NCI-H345 treated with DMSO at 0.1 percent for 48 hours (cell line): ENCODE measurements around the gene TTLL10.
"Not testable (repeated sequence)": the region's sequence is repeated elsewhere in the genome, so short reads cannot be mapped to it uniquely, and the experiment has no call there.

Source experiments
- DNase-seq: peaks from one replicate; lab custom pipeline; 2025; ENCODE audit not compliant: unreplicated experiment; lab: John Stamatoyannopoulos, UW

Gene TTLL10

DNA sequence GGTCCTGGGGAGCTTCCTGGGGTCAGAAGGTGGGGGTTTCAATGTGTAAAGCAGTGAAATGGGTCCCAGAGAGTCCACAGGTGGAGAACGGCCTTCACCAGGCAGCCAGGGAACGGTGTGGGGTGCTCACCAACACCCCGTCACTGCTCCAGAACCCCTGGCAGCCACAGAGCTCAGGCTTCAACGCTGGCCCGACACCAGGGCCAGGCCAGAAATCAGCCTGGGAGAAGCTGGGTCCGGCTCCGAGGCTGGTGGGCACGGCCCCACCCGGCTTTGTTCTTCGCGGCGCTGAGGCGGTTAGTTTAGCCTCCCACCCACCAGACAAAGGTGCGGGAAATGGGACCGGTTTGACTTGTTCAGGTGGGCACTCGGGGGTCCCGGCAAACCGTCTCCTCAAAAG is 33.0 kb upstream of the TTLL10 start:
- no peak for DNase-seq

DNA sequence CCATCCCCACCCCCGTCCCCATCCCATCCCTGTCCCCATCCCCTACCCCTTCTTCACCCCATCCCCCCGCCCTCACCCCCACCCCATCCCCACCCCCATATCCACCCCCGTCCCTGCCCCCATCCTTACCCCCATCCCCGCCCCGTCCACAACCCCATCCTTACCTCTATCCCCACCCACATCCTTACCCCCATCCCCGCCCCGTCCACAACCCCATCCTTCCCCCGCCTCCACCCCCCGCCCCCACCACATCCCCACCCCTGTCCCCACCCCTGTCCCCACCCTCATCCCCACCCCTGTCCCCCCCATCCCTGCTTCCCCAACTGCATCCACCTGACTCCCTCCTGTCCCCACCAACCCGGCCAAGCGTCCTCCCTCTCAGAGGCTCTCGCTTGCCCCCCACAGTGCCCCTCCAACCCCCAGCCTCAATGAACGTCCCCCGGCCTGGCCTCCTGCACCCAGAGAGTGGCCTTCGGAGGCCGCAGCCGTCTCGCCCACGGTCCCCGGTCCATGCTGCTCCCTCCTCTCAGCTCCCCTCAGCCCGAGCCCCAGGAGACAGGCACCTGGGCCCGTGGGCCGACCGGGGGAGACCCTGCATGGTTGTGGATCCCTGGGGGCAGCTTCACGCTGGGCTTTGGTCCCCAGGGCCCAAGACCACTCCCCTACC is 32.3 kb upstream of the TTLL10 start:
- DNase-seq, result no peak

DNA sequence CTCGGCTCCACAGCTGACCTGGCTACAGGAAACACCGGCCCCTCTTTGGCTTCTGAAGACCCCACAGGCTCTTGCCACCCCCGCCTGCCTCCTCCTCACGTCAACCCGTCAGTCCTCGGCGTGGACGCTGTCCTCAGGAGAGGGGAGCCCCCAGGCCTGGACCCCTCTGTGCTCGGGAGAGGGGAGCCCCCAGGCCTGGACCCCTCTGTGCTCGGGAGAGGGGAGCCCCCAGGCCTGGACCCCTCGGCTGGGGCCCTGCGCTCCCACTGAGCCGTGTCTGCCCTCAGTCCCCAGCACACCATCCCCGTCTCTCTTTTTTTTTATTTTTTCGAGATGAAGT is 31.8 kb upstream of the TTLL10 start:
- no peak for DNase-seq

DNA sequence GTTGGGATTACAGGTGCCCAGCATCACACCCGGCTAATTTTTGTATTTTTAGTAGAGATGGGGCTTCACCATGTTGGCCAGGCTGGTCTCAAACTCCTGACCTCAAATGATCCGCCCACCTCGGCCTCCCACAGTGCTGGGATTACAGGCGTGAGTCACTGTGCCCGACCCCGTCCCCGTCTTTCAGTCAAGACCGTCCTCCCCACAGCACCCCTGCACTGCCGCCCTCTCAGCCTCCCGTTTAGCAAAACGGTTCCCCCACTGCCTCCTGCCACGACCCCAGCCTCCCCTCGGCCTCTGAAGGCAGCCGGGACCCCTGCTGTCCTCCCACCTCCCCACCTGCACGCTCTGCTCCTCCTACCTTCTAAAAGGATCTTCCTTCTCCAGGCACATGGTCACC is 31.3 kb upstream of the TTLL10 start:
- DNase-seq, result not testable (repeated sequence)

DNA sequence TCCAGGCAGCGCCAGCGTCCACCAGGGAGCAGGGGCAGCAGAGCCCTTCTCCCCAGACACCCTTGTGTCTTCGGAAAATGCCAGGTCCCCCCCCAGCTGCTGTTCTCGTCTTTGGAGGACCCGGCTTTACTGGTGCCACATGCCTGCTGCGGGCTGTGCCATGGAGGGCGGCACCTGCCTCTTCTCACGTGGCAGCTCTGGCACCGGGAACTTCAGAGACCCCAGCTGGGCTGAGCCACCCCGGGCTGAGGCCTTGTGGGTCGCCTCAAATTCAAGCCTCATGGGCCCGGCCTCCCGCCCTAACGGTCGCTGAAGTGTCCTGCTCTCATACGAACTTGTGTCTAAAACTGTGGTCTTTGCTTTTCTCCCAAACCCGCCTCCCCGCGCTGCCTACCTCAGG is 30.8 kb upstream of the TTLL10 start:
- DNase-seq, result no peak

DNA sequence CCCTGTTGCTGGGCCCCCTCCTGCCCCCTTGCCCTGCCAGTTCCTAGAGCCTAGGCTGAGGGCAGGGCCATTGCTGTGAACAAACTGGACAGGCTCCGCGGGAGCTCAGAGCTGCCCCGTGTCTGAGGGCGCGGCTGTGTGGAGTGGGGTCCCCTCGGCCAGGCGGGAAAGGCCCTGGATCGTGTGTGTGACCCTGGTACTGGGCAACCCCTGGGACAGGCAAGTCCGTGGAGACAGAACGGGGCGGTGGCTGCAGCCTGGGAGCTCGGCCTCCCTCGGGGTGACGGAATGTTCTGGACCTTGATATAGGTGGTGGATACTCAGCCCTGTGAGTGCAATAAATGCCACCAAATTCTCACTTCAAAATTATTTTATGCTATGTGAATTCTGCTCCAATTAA is 30.0 kb upstream of the TTLL10 start:
- DNase-seq, result no peak

DNA sequence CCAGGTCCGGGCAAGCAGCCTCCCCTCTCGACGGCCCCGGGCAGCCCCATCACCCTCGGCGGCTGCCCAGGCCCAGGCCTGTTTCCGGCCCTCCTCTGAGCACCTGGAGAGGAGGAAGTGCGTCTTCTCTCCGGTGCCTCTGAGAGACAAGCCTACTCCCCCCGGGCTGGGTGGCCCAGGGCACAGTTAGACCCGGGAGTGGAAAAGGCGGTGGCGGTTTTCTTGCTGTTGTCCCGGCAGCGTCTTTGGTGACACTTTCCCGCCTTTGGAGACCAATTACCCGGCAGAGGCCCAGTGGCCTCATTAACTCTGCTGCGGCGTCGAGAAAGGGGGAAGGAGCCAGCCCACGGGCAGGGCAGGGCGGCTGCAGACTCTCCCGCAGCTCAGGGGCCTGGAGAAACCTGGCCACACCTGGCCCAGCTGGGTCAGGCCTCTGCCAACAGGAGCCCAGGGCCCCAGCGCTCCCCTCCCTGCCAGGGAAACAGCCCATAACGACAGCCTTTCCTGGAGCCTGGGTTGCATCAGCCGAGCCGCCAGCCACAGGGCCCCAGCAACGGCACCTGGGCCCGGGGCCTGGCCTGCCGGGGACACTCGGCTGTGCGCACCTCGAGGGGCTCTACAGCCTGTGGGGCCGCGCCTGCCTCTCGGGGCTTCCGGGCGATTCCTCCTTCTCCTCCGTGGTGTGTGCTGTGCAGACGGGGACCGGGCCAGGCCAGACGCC is 29.4 kb upstream of the TTLL10 start:
- DNase-seq, result no peak

DNA sequence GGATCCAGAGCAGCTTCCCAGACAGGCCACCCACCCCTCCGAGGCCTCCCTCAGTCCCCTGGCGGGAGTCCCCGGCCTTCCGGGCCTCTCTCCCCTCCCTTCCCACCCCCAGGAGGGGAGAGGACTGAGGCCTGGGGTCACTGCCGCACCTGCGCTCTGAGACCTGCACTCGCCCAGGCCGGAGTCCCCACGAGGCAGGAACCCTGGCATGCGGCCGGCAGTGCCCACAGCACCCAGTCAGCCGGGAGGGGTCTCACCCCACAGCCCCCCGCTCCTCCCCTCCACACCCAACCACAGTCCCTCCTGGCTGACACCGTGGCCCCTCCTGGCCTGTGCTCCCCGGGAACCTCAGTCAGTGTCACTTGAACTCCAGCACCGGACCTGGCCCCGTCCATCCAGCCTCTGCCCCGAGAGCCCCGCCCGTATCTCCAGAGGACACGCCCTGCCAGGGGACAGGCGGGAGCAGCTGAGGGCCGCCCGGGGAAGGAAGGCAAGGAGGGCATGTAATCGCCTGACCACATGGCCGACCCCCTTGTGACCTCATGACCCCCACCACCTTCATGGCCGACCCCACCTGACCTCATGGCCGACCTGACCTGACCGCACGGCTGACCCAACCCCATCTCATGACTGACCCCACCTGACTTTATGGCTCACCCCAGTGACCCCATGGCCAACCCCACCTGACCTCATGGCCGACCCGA is 28.7 kb upstream of the TTLL10 start:
- DNase-seq, result no peak

DNA sequence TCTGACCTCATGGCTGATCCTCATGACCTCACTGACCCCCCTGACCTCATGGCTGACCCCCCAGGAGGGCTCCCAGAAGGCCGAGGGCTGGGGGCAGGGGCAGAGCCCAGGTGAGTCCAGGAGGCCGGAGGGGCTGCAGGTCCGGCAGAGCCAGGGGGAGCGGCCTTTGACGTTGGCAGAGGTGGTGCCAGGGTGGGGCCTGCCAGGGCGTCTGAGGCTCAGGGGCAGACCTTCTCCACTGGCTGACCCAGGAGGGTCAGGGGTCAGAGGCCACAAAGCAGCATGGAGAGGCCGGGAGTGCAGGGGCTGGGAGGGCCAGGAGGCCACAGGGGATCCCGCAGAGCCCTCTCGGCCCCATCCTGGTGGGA is 28.1 kb upstream of the TTLL10 start:
- no peak for DNase-seq

DNA sequence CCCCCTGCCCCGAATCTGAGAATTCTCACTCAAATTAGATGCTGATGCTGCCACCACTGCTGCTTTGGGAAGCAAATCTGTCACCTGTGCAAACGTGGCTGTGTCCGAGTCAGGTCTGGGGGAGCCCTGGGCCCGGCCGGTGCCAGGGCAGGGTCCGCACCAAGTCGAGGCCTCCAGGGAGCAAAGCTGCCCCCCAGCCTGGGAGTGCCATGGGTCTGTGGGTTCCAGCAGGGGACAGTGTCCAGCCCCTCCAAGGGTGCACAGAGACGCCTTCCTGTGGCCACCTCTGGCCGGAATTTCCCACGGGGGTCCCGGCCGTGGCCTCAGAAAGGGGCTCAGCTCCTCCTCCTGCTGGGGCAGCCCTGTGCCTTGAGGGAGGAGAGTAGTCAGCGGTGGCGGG is 27.7 kb upstream of the TTLL10 start:
- DNase-seq, result no peak

DNA sequence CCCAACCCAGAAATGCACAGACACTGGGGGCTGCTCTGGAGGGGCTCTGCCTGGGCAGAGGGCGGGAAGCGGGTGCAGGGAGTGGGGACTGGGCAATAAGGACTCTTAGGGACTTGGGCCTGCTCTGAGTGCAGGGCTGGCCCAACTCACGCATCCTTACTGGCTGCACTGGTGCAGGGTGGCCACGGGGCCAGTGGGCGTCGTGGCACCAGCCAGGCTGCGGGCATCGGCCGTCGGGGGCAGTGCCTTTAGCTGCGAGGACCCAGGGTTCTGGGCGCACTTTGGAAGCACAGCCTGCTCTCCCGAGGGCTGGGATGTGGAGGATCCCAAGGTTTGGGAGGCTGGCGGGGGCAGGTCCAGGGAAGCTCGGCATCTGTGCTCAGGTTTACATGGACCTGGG is 27.1 kb upstream of the TTLL10 start:
- DNase-seq, result no peak

DNA sequence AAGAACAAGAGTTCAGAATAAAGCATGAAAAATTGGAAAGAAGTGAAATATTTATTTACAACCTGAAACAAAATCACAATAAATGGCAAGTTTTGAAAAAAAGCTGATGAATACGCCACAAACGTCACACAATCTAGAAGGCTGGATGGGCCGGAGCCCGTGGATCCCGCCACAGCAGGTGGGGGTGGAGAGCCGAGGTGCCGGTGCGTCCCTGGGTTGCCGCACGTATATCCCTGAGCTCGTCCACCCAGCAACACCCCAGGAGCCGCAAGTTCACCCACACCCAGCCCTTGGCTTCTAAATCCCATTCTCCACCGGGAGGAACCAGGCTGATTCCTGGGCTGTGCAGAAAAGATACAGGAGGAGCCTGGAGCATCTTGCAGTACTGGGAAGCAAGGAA is 25.6 kb upstream of the TTLL10 start:
- DNase-seq, result no peak

DNA sequence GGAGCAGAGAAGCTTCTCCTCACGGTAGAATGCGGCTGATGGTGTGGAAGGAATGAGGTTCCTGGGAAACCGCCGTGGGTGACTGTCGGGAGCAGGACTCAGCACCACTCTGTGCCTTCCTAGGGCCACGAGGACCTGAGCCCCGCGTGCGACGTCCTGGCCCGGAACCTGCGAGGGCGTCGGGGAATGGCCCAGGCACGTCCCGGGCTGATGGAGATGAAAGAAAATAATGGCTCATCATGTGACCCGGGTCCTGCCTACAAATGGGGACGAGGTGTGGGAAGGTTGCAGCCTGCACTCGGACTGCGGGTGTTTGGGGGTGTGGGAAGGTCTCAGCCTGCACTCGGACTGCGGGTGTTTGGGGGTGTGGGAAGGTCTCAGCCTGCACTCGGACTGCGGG is 25.1 kb upstream of the TTLL10 start:
- no peak for DNase-seq

DNA sequence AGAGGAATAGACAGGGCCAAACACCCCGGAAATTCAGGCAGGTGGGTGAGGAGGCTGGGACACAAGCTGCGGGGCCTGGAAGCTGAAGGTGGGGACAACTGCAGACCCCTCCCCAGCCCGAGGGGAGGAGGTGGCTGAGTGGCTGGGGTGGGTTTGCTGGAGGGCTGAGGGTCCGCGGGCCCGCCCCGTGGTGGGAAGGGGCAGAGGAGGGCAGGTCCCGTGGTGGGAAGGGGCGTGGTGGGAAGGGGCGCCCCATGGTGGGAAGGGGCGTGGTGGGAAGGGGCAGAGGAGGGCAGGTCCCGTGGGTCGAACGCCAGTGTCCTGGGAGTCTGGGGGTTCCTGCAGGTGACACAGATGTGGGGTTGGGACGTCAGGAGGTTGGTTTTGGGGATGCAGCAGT is 24.3 kb upstream of the TTLL10 start:
- DNase-seq, result no peak

DNA sequence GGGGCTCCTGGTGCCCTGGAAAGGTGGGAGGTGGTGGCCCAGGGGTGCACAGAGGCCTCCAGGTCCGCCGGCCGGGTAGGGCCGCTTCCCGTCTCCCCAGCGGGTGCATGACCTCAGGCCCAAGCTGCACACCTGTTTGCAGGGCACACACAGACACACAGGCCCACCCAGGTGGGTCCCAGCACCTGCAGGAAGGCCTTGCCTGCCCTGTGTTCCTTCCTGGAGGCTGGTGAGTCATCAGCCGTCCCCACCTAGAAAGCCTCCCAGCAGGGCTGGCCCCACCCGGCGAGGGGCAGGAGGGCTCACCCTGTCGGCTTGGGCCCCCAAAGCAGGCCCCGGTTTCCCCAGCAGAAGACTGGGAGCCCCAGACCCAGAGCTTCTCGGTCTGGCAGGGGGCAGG is 23.6 kb upstream of the TTLL10 start:
- DNase-seq, result no peak

DNA sequence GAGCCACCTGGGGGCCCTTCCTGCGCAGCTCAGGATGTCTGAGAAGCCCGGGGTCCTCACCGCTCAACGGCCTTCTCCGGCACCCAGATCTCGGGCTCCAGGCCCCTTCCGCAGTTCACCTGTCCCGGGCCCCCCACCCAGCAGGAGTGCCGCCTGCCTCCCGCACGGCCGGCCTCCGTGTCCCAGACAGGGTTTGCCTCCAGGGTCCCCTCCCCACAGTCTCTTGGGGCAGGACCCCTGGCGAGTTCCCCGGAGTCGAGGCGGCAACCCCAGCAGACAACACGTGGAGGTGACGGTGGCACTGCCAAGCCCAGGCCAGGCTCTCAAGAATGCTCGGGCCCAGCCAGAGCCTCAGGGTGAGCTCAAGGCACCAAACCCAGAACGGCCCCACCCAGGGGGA is 22.4 kb upstream of the TTLL10 start:
- DNase-seq, result no peak

DNA sequence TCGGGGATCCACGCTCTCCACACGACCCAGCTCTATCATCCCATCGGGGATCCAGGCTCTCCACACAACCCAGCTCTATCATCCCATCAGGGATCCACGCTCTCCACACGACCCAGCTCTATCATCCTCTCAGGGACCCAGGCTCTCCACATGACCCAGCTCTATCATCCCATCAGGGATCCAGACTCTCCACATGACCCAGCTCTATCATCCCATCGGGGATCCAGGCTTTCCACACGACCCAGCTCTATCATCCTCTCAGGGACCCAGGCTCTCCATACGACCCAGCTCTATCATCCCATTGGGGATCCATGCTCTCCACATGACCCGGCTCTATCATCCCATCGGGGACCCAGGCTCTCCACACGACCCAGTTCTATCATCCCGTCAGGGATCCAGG is 21.2 kb upstream of the TTLL10 start:
- not testable (repeated sequence) for DNase-seq

DNA sequence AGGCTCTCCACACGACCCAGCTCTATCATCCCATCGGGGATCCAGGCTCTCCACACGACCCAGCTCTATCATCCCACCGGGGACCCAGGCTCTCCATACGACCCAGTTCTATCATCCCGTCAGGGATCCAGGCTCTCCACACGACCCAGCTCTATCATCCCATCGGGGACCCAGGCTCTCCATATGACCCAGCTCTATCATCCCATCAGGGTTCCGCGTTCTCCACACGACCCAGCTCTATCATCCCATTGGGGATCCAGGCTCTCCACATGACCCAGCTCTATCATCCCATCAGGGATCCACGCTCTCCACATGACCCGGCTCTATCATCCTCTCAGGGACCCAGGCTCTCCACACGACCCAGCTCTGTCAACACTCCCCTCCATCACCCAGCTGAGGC is 20.5 kb upstream of the TTLL10 start:
- not testable (repeated sequence) for DNase-seq

DNA sequence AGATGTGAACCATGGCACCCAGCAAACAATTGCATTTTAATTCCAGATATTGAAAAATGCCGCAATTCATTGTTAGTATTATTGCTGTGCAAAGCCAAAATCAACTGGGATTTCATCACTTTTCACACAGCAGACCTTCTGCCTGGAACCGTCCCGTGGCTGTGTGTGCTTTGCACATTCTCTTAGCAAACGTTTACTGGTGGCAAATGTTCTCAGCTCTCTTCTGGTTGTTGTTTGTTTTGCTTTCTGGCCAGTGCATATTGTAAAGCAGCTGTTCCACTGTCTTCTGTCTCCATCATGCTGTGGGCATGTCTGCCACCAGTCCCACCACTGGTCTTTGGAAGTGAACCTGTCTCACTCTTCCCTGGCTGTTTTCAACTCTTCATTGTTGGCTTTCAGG is 19.8 kb upstream of the TTLL10 start:
- no peak for DNase-seq

DNA sequence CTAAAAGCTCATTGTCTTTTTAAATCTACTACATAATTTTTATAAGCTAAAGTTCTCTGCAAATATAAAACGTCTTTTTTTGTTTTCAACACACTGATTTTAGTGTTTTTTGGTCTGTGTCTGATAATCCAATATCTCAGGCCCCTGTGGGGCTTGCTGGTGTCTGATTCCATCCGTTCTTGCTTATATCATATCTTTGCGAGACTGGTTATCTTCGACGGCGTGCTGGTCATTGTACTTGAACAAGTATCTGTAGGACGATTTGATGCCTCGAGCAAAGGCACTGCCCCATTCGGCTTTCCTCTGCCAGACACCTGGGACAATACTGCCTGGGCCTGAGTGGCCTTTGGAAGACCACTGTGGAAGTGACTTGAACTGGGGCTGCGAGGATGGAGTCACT is 18.4 kb upstream of the TTLL10 start:
- no peak for DNase-seq

DNA sequence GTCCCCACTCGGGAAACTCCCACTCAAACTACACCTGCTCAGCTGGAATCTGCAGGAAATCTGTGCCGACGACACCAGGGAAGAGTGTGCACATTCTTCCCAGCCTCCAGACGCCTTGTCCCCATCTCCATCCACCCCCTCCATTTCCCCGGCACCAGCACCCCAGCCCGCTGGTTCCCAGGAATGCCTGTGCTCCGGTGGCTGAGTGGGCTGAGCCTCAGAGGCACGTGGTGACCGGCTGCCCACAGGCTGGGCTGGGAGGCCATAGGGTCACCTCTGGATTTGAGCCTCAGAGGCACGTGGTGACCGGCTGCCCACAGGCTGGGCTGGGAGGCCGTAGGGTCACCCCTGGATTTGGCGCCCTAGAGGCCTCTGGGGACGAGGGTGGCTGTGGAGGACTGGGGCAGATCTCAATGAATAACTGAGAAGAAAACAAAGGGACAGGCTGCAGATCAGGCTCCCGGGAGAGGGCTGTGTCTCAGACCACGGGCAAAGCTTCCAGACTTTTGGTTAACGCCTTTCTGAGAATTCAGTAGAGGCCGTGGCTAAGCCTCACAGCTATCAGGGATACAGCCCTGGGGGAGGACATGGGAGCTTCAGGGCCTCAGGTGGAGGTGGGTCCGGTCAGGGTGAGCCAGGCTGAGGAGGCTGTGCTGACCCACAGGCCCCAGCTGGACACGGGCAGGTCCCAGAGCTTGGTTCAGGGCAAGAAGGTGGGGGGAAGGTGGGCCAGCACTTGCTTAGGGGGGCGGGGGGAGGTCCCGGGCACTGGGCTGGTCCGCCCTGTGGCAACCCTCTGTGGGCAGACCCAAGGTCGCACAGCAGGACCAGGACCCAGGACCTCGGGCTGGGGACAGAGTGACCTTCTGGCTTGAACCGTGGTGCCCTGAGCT is 17.3 kb upstream of the TTLL10 start:
- DNase-seq, result no peak

DNA sequence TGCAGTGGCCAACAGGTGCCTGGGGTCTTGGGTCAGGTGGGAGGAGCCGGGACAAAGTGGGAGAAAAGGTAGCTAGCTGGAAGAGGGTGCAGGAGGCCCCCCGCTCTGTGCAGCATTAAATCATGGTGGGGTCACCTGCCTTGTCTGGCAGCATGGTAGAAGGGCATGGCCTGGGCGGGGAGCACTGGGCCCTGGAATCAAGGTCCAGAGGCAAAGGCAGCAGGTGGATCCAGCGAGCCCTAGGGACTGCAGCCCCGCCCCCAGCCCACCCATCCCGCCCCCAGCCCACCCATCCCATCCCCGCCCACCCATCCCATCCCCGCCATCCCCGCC is 16.7 kb upstream of the TTLL10 start:
- no peak for DNase-seq
